ENCODE measurements around the gene CTNNB1.

CTNNB1 gene

GRCh38 chr3:41204369-41204768, 5.1 kb downstream of the CTNNB1 start:
- in situ Hi-C loops (cut with MboI; ENCODE audit: low pct_unique_long_range_greater_than_20kb, low sequenced_read_pairs, unreplicated experiment): no loop called here
- TF ChIP-seq, protein P1, sequence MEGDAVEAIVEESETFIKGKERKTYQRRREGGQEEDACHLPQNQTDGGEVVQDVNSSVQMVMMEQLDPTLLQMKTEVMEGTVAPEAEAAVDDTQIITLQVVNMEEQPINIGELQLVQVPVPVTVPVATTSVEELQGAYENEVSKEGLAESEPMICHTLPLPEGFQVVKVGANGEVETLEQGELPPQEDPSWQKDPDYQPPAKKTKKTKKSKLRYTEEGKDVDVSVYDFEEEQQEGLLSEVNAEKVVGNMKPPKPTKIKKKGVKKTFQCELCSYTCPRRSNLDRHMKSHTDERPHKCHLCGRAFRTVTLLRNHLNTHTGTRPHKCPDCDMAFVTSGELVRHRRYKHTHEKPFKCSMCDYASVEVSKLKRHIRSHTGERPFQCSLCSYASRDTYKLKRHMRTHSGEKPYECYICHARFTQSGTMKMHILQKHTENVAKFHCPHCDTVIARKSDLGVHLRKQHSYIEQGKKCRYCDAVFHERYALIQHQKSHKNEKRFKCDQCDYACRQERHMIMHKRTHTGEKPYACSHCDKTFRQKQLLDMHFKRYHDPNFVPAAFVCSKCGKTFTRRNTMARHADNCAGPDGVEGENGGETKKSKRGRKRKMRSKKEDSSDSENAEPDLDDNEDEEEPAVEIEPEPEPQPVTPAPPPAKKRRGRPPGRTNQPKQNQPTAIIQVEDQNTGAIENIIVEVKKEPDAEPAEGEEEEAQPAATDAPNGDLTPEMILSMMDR (IDR thresholded peaks at IDR 0.05; ENCODE audit: extremely low read depth, insufficient read depth, missing control alignments): no peak
- no peak for DNase-seq (ENCODE audit: low spot score)

GRCh38 chr3:41205591-41205990, 6.3 kb downstream of the CTNNB1 start:
- in situ Hi-C loops (cut with MboI; ENCODE audit: low pct_unique_long_range_greater_than_20kb, low sequenced_read_pairs, unreplicated experiment): no loop called here
- DNase-seq (ENCODE audit: low spot score): no peak
- TF ChIP-seq, protein P1 (IDR thresholded peaks at IDR 0.05; ENCODE audit: extremely low read depth, insufficient read depth, missing control alignments): no peak

DNA sequence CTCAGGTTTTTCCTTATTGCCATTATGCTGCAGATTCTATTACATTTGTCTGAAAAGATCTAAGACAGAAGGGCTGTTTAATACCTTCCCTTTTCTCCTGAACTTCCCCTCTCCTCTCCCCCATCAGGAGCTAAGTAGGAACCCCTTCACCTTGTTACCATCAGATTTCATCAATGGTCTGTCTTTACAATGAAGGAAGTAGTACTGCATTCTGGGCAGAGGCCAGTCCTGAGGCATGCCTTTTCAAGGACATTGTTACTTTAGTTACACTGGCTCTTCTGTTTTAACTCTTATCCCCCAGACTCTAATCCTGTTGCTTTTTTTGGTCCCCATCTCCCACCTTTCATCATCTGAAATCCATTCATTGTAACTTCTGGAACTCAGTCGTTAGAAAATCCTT, 8.1 kb downstream of the CTNNB1 start:
- in situ Hi-C loops (cut with MboI; ENCODE audit: low pct_unique_long_range_greater_than_20kb, low sequenced_read_pairs, unreplicated experiment): no loop called here
- no peak for DNase-seq (ENCODE audit: low spot score)
- TF ChIP-seq, protein P1 (IDR thresholded peaks at IDR 0.05; ENCODE audit: extremely low read depth, insufficient read depth, missing control alignments): no peak

- DNase-seq (ENCODE audit: low spot score): no peak
- TF ChIP-seq, protein P1 (IDR thresholded peaks at IDR 0.05; ENCODE audit: extremely low read depth, insufficient read depth, missing control alignments): no peak
- in situ Hi-C loops (cut with MboI; ENCODE audit: low pct_unique_long_range_greater_than_20kb, low sequenced_read_pairs, unreplicated experiment): no loop called here
Measured at GRCh38 chr3:41208507-41209220, 9.4 kb downstream of the CTNNB1 start.

DNA sequence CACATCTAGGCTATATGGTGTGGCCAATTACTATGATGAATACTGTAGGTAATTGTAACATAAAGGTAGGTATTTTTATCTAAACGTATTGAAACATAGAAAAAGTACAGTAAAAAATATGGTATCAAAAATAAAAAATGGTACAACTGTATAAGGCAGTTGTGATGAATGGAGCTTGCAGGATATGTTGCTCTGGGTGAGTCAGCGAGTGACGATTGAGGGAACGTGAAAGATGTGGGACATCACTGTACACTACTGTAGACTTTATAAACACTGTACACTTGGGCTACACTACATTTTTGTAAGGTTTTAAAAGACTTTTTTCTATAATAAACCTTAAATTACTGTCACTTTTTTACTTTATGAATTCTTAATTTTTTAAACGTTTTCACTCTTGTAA, 10.3 kb downstream of the CTNNB1 start:
- no peak for DNase-seq (ENCODE audit: low spot score)
- in situ Hi-C loops (cut with MboI; ENCODE audit: low pct_unique_long_range_greater_than_20kb, low sequenced_read_pairs, unreplicated experiment): no loop called here
- TF ChIP-seq, protein P1 (IDR thresholded peaks at IDR 0.05; ENCODE audit: extremely low read depth, insufficient read depth, missing control alignments): no peak

DNA sequence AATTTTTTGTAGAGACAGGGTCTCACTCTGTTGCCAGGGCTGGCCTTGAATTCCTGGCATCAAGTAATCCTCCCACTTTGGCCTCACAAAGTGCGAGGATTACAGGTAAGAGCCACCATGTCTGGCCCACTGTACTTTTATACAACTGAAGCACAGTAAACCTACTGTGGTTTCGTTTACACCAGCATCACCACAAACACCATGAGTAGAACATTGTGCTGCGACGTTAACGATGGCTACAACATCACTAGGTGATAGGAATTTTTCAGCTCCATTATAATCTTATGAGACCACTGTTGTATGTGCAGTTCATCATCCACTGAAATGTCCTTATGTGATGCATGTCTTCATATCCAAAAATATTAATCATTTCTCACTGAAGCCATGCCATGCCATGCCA, 11.7 kb downstream of the CTNNB1 start:
- TF ChIP-seq, protein P1 (IDR thresholded peaks at IDR 0.05; ENCODE audit: extremely low read depth, insufficient read depth, missing control alignments): no peak
- DNase-seq (ENCODE audit: low spot score): no peak
- in situ Hi-C loops (cut with MboI; ENCODE audit: low pct_unique_long_range_greater_than_20kb, low sequenced_read_pairs, unreplicated experiment): no loop called here
